ENCODE data around the gene ACSM6. TPM values are rescaled to one million over a fixed set of nuclear protein-coding genes. Genes with fewer than 3 reads are reported as not detected.

ACSM6 gene
- total and polyA plus RNA-seq, 2 donors (not counting 3 experiments of a cell fraction or from before 2014, with no cell fraction given) = not detected

- Histone ChIP-seq H3K9me3 (replicated peaks; ENCODE audit: control insufficient read depth, insufficient read depth, low read length) (no peaks in the 10 kb centered on the region), H3K4me1 (ENCODE audit: control insufficient read depth, extremely low read depth, insufficient read depth, low read length) (peaks cover 35% of the 10 kb centered on the region), H2AFZ (ENCODE audit: low read depth, low read length) (peak overlapping the region; percentile 21), H3K79me2 (ENCODE audit: control insufficient read depth, insufficient read depth, low read length) (peaks cover 4% of the 10 kb centered on the region), H3K4me3 (replicated peaks in 1 of 3; ENCODE audit: insufficient read depth in 1 of 3, low read depth in 1 of 3, low read length in 3 of 3) (no peak overlapping the region), H3K9ac (replicated peaks; ENCODE audit: extremely low read depth, insufficient read depth, low read length) (peak overlapping the region; percentile 54), H3K36me3 (ENCODE audit: control insufficient read depth in 2 of 2, extremely low read depth in 1 of 2, insufficient read depth in 2 of 2, low read length in 2 of 2) (peaks cover 0 to 7% of the 10 kb centered on the region in 2 experiments), H3K27me3 (ENCODE audit: control insufficient read depth in 2 of 2, insufficient read depth in 2 of 2, low read length in 2 of 2) (no peaks in the 10 kb centered on the region), H3K9me1 (replicated peaks; ENCODE audit: control insufficient read depth, extremely low read depth, insufficient read depth, low read length) (no peaks in the 10 kb centered on the region), H3K4me2 (ENCODE audit: insufficient read depth, low read length) (peak overlapping the region; percentile 9), H4K20me1 (replicated peaks; ENCODE audit: control insufficient read depth, extremely low read depth, insufficient read depth, low read length) (no peaks in the 10 kb centered on the region), H3K27ac (ENCODE audit: insufficient read depth, low read depth, low read length) (peak overlapping the region; percentile 74)
- POLR2A ChIA-PET = no interaction called here
- intact Hi-C loops (cut with micrococcal nuclease) (no loop called here), dilution Hi-C loops (cut with MboI; ENCODE audit: extremely low pct_ligation_motif_present, low sequenced_read_pairs) (no loop called here)
- CTCF ChIA-PET = interaction anchor here (0.7 to 2.0 kb wide), 9 partner anchors 8 to 333 kb away, joined by 3 to 6 read pairs (median 3); no protein-coding TSS in a partner anchor
- TF ChIP-seq POLR2A (IDR thresholded peaks at IDR 0.05; ENCODE audit: low read depth, low read length) (no peak), JUN (IDR thresholded peaks at IDR 0.05; ENCODE audit: borderline replicate concordance, insufficient read depth, insufficient read length, low read depth) (peak; percentile 33)
- FAIRE-seq = peak; percentile 83
- BruUV-seq (replicated peaks) = no TSS peak
- DNase-seq (ENCODE audit: low read depth, low spot score) = peak; percentile 97
Observed at GRCh38 chr10:95268438-95268837, 74.4 kb downstream of the ACSM6 start.

GRCh38 chr10:95273393-95274312 is 79.6 kb downstream of the ACSM6 start:
- intact Hi-C loops (cut with micrococcal nuclease) (loop anchor here (1.0 to 2.0 kb wide), 2 partner anchors 15 to 90 kb away; no protein-coding TSS in a partner anchor), dilution Hi-C loops (cut with MboI; ENCODE audit: extremely low pct_ligation_motif_present, low sequenced_read_pairs) (no loop called here)
- H3K4me3 ChIP-seq (replicated peaks in 1 of 3; ENCODE audit: insufficient read depth in 1 of 3, low read depth in 1 of 3, low read length in 3 of 3) = peak overlapping the region in 1 of 3 experiments; percentile 23
- H3K9ac ChIP-seq (replicated peaks; ENCODE audit: extremely low read depth, insufficient read depth, low read length) = peak overlapping the region; percentile 44
- no peaks in the 10 kb centered on the region for H3K9me1 ChIP-seq (replicated peaks; ENCODE audit: control insufficient read depth, extremely low read depth, insufficient read depth, low read length)
- H4K20me1 ChIP-seq (replicated peaks; ENCODE audit: control insufficient read depth, extremely low read depth, insufficient read depth, low read length) = no peaks in the 10 kb centered on the region
- H3K9me3 ChIP-seq (replicated peaks; ENCODE audit: control insufficient read depth, insufficient read depth, low read length) = no peaks in the 10 kb centered on the region
- peak overlapping the region; percentile 78 for H3K4me2 ChIP-seq (ENCODE audit: insufficient read depth, low read length)
- H3K36me3 ChIP-seq (ENCODE audit: control insufficient read depth in 2 of 2, extremely low read depth in 1 of 2, insufficient read depth in 2 of 2, low read length in 2 of 2) = no peaks in the 10 kb centered on the region
- FAIRE-seq (peak; percentile 96), DNase-seq (ENCODE audit: low read depth, low spot score) (peak; percentile 89)
- H3K27me3 ChIP-seq (ENCODE audit: control insufficient read depth in 2 of 2, insufficient read depth in 2 of 2, low read length in 2 of 2) = no peaks in the 10 kb centered on the region
- no TSS peak for BruUV-seq (replicated peaks)
- TF ChIP-seq MAX (IDR thresholded peaks at IDR 0.05; ENCODE audit: insufficient read depth, insufficient read length) (no peak), FOS (IDR thresholded peaks at IDR 0.05; ENCODE audit: borderline replicate concordance, insufficient read depth, low read length) (peak; percentile 82), POLR2AphosphoS5 (IDR thresholded peaks at IDR 0.05; ENCODE audit: insufficient read depth, low read depth, low read length) (peak; percentile 38), JUN (IDR thresholded peaks at IDR 0.05; ENCODE audit: borderline replicate concordance, insufficient read depth, insufficient read length, low read depth) (peak; percentile 43)
- CTCF ChIA-PET = interaction anchor here (0.7 to 3.1 kb wide), 7 partner anchors 9 to 91 kb away, joined by 3 to 13 read pairs (median 3); no protein-coding TSS in a partner anchor
- peaks cover 44% of the 10 kb centered on the region for H3K79me2 ChIP-seq (ENCODE audit: control insufficient read depth, insufficient read depth, low read length)
- POLR2A ChIA-PET = interaction anchor here (1.2 kb wide), 1 partner anchor 10 kb away, joined by 3 read pairs; no protein-coding TSS in a partner anchor
- peak overlapping the region; percentile 23 for H2AFZ ChIP-seq (ENCODE audit: low read depth, low read length)
- H3K27ac ChIP-seq (ENCODE audit: insufficient read depth, low read depth, low read length) = peak overlapping the region; percentile 76
- peaks cover 22% of the 10 kb centered on the region for H3K4me1 ChIP-seq (ENCODE audit: control insufficient read depth, extremely low read depth, insufficient read depth, low read length)

Data from endothelial cell of umbilical vein (primary cell).